SK-N-SH treated with all-trans-retinoic acid at 6 μM for 48 hours (cell line): ENCODE measurements around the gene KPNB1.

ENCODE experiments used
- ATAC-seq: fragments of 200-7000 bp; cut with Tn5 transposase; 3 replicates; pipeline ENCODE4 v1.9.1; 2020; ENCODE audit warnings: mild to moderate bottlenecking, moderate library complexity
- ARNTL ChIP-seq: fragments of 450-650 bp; formaldehyde crosslinking; IDR thresholded peaks from 2 replicates; pipeline ENCODE4 v1.5.0; 2020; ENCODE audit warnings: low read depth, mild to moderate bottlenecking, moderate library complexity, borderline replicate concordance
- BACH2 ChIP-seq: fragments of 250-450 bp; sonication (Bioruptor Pico); IDR thresholded peaks from 2 replicates; pipeline ENCODE4 v1.9.0; 2021; ENCODE audit warnings: mild to moderate bottlenecking, borderline replicate concordance
- CSDC2 ChIP-seq: fragments of 250-450 bp; sonication (Bioruptor Pico); IDR thresholded peaks from 2 replicates; pipeline ENCODE4 v1.5.0; 2020; ENCODE audit warnings: mild to moderate bottlenecking, moderate library complexity
- ESRRG ChIP-seq: fragments of 250-450 bp; sonication (Bioruptor Pico); IDR thresholded peaks from 2 replicates; pipeline ENCODE4 v1.6.1; 2021; ENCODE audit warnings: mild to moderate bottlenecking
- GLIS3 ChIP-seq: fragments of 250-450 bp; sonication (Bioruptor Pico); IDR thresholded peaks from 2 replicates; pipeline ENCODE4 v1.5.0; 2020; ENCODE audit warnings: mild to moderate bottlenecking, moderate library complexity
- ISL1 ChIP-seq: fragments of 250-450 bp; sonication (Bioruptor Pico); IDR thresholded peaks from 2 replicates; pipeline ENCODE4 v2.1.2; 2022; ENCODE audit warnings: mild to moderate bottlenecking, moderate library complexity
- OSR1 ChIP-seq: fragments of 250-450 bp; sonication (Bioruptor Pico); IDR thresholded peaks from 2 replicates; pipeline ENCODE4 v1.8.0; 2022; ENCODE audit warnings: moderate library complexity, mild to moderate bottlenecking, inconsistent platforms
- PPARA ChIP-seq: fragments of 250-450 bp; sonication (Bioruptor Pico); IDR thresholded peaks from 2 replicates; pipeline ENCODE4 v1.5.0; 2020; ENCODE audit warnings: mild to moderate bottlenecking, borderline replicate concordance
- RARB ChIP-seq: fragments of 250-450 bp; sonication (Bioruptor Pico); IDR thresholded peaks from 2 replicates; pipeline ENCODE4 v1.8.0; 2021; ENCODE audit warnings: mild to moderate bottlenecking, moderate library complexity
- SNAI2 ChIP-seq: fragments of 250-450 bp; sonication (Bioruptor Pico); IDR thresholded peaks from 2 replicates; pipeline ENCODE4 v1.5.0; 2020; ENCODE audit warnings: mild to moderate bottlenecking, moderate library complexity
- TCF4 ChIP-seq: fragments of 250-450 bp; sonication (Bioruptor Pico); IDR thresholded peaks from 2 replicates; pipeline ENCODE4 v1.8.0; 2021; ENCODE audit warnings: mild to moderate bottlenecking, moderate library complexity, borderline replicate concordance
- TOX ChIP-seq: fragments of 250-450 bp; sonication (Bioruptor Pico); IDR thresholded peaks from 2 replicates; pipeline ENCODE4 v1.8.0; 2021; ENCODE audit warnings: mild to moderate bottlenecking, moderate library complexity, borderline replicate concordance
- ZC3H10 ChIP-seq: fragments of 250-450 bp; sonication (Bioruptor Pico); IDR thresholded peaks from 2 replicates; pipeline ENCODE4 v1.5.1; 2021; ENCODE audit warnings: mild to moderate bottlenecking, moderate library complexity
- ZFP3 ChIP-seq: fragments of 250-450 bp; sonication (Bioruptor Pico); IDR thresholded peaks from 2 replicates; pipeline ENCODE4 v1.5.0; 2020; ENCODE audit warnings: mild to moderate bottlenecking, moderate library complexity
- ZNF565 ChIP-seq: fragments of 450-650 bp; formaldehyde crosslinking; conservative IDR thresholded peaks from 2 replicates; pipeline ENCODE4 v1.5.0; 2020; ENCODE audit warnings: low read depth, mild to moderate bottlenecking, moderate library complexity
- ZNF70 ChIP-seq: fragments of 450-650 bp; formaldehyde crosslinking; IDR thresholded peaks from 2 replicates; pipeline ENCODE4 v1.5.0; 2020; ENCODE audit warnings: mild to moderate bottlenecking, moderate library complexity
- ZNF8 ChIP-seq: fragments of 450-650 bp; formaldehyde crosslinking; IDR thresholded peaks from 2 replicates; pipeline ENCODE4 v1.5.0; 2020; ENCODE audit warnings: mild to moderate bottlenecking, moderate library complexity
- TF ChIP-seq, protein P1 (sequence below): fragments of 250-450 bp; sonication (Bioruptor Pico); IDR thresholded peaks from 2 replicates; pipeline ENCODE4 v1.5.1; 2021; ENCODE audit warnings: mild to moderate bottlenecking, moderate library complexity
- TF ChIP-seq, protein P2 (sequence below): fragments of 250-450 bp; sonication (Bioruptor Pico); IDR thresholded peaks from 2 replicates; pipeline ENCODE4 v1.8.0; 2020; ENCODE audit warnings: mild to moderate bottlenecking, moderate library complexity, borderline replicate concordance
- TF ChIP-seq, protein P3 (sequence below): fragments of 250-450 bp; sonication (Bioruptor Pico); IDR thresholded peaks from 2 replicates; pipeline ENCODE4 v1.5.1; 2020; ENCODE audit warnings: low read depth, mild to moderate bottlenecking, moderate library complexity
- TF ChIP-seq, protein P4 (sequence below): fragments of 250-450 bp; sonication (Bioruptor Pico); IDR thresholded peaks from 2 replicates; pipeline ENCODE4 v1.5.0; 2020; ENCODE audit warnings: mild to moderate bottlenecking, moderate library complexity

The KPNB1 gene

GRCh38 chr17:47652570-47652969 is 2.9 kb downstream of the KPNB1 start:
- ATAC-seq: no peak
- TF ChIP-seq CSDC2 (CRISPR knock-in tag) (0 out of 2 replicates have a peak, but pooled peaks have one; percentile 40), OSR1 (CRISPR knock-in tag) (no peak)

- no peak for TF ChIP-seq CSDC2 (CRISPR knock-in tag)
- no peak for TF ChIP-seq GLIS3 (CRISPR knock-in tag)
- TF ChIP-seq TOX (CRISPR knock-in tag): no peak
- no peak for TF ChIP-seq OSR1 (CRISPR knock-in tag)
- no peak for TF ChIP-seq ZC3H10
- TF ChIP-seq, protein P1, sequence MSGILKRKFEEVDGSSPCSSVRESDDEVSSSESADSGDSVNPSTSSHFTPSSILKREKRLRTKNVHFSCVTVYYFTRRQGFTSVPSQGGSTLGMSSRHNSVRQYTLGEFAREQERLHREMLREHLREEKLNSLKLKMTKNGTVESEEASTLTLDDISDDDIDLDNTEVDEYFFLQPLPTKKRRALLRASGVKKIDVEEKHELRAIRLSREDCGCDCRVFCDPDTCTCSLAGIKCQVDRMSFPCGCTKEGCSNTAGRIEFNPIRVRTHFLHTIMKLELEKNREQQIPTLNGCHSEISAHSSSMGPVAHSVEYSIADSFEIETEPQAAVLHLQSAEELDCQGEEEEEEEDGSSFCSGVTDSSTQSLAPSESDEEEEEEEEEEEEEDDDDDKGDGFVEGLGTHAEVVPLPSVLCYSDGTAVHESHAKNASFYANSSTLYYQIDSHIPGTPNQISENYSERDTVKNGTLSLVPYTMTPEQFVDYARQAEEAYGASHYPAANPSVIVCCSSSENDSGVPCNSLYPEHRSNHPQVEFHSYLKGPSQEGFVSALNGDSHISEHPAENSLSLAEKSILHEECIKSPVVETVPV: no peak
- no peak for TF ChIP-seq ARNTL (CRISPR knock-in tag)
- no peak for TF ChIP-seq ZFP3 (CRISPR knock-in tag)
- TF ChIP-seq, protein P2, sequence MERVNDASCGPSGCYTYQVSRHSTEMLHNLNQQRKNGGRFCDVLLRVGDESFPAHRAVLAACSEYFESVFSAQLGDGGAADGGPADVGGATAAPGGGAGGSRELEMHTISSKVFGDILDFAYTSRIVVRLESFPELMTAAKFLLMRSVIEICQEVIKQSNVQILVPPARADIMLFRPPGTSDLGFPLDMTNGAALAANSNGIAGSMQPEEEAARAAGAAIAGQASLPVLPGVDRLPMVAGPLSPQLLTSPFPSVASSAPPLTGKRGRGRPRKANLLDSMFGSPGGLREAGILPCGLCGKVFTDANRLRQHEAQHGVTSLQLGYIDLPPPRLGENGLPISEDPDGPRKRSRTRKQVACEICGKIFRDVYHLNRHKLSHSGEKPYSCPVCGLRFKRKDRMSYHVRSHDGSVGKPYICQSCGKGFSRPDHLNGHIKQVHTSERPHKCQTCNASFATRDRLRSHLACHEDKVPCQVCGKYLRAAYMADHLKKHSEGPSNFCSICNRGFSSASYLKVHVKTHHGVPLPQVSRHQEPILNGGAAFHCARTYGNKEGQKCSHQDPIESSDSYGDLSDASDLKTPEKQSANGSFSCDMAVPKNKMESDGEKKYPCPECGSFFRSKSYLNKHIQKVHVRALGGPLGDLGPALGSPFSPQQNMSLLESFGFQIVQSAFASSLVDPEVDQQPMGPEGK (CRISPR knock-in tag): no peak
- no peak for TF ChIP-seq ZNF8 (CRISPR knock-in tag)
- TF ChIP-seq ISL1 (CRISPR knock-in tag): no peak
- TF ChIP-seq RARB (CRISPR knock-in tag): no peak
- TF ChIP-seq ZNF70 (CRISPR knock-in tag): no peak
- TF ChIP-seq, protein P3, sequence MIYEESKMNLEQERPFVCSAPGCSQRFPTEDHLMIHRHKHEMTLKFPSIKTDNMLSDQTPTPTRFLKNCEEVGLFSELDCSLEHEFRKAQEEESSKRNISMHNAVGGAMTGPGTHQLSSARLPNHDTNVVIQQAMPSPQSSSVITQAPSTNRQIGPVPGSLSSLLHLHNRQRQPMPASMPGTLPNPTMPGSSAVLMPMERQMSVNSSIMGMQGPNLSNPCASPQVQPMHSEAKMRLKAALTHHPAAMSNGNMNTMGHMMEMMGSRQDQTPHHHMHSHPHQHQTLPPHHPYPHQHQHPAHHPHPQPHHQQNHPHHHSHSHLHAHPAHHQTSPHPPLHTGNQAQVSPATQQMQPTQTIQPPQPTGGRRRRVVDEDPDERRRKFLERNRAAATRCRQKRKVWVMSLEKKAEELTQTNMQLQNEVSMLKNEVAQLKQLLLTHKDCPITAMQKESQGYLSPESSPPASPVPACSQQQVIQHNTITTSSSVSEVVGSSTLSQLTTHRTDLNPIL (CRISPR knock-in tag): no peak
- no peak for TF ChIP-seq BACH2
- no peak for TF ChIP-seq ZNF565 (CRISPR knock-in tag)
- no peak for TF ChIP-seq SNAI2 (CRISPR knock-in tag)
- no peak for TF ChIP-seq ESRRG (CRISPR knock-in tag)
- TF ChIP-seq, all 23 proteins: peak for 0
- no peak for ATAC-seq
Observed at GRCh38 chr17:47653442-47653841, 3.7 kb downstream of the KPNB1 start.

DNA sequence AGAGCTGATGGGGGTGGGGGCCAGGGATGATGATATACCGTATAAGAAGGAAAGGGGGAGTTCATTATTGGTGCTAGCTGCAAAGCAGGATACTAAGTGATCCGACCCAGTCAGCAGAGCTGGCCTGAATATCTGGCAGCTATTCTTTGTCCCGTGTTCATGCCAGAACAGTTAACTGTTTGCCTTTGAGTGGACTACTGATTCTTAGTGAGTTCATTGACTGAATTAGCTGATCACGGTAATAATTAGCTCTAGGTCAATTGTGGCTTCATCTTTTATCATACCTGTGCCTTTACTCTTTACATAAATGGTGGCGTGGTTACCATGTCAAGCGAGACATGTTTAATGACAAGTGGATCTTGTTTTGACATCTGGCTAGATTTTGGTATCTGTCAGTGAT is 5.3 kb downstream of the KPNB1 start:
- TF ChIP-seq ZNF565 (CRISPR knock-in tag): no peak
- TF ChIP-seq BACH2: no peak
- no peak for TF ChIP-seq SNAI2 (CRISPR knock-in tag)
- TF ChIP-seq, protein P4, sequence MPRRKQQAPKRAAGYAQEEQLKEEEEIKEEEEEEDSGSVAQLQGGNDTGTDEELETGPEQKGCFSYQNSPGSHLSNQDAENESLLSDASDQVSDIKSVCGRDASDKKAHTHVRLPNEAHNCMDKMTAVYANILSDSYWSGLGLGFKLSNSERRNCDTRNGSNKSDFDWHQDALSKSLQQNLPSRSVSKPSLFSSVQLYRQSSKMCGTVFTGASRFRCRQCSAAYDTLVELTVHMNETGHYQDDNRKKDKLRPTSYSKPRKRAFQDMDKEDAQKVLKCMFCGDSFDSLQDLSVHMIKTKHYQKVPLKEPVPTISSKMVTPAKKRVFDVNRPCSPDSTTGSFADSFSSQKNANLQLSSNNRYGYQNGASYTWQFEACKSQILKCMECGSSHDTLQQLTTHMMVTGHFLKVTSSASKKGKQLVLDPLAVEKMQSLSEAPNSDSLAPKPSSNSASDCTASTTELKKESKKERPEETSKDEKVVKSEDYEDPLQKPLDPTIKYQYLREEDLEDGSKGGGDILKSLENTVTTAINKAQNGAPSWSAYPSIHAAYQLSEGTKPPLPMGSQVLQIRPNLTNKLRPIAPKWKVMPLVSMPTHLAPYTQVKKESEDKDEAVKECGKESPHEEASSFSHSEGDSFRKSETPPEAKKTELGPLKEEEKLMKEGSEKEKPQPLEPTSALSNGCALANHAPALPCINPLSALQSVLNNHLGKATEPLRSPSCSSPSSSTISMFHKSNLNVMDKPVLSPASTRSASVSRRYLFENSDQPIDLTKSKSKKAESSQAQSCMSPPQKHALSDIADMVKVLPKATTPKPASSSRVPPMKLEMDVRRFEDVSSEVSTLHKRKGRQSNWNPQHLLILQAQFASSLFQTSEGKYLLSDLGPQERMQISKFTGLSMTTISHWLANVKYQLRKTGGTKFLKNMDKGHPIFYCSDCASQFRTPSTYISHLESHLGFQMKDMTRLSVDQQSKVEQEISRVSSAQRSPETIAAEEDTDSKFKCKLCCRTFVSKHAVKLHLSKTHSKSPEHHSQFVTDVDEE (CRISPR knock-in tag): no peak
- TF ChIP-seq ZNF70 (CRISPR knock-in tag): no peak
- no peak for TF ChIP-seq ARNTL (CRISPR knock-in tag)
- no peak for TF ChIP-seq ZFP3 (CRISPR knock-in tag)
- no peak for TF ChIP-seq TCF4 (CRISPR knock-in tag)
- TF ChIP-seq ESRRG (CRISPR knock-in tag): no peak
- no peak for TF ChIP-seq ZC3H10
- TF ChIP-seq RARB (CRISPR knock-in tag): no peak
- no peak for TF ChIP-seq ZNF8 (CRISPR knock-in tag)
- no peak for TF ChIP-seq CSDC2 (CRISPR knock-in tag)
- TF ChIP-seq ISL1 (CRISPR knock-in tag): no peak
- TF ChIP-seq GLIS3 (CRISPR knock-in tag): no peak
- TF ChIP-seq PPARA (CRISPR knock-in tag): no peak
- TF ChIP-seq, protein P1: no peak
- ATAC-seq: no peak
